ENCODE measurements around the gene ZNF784.

ZNF784 gene

DNA sequence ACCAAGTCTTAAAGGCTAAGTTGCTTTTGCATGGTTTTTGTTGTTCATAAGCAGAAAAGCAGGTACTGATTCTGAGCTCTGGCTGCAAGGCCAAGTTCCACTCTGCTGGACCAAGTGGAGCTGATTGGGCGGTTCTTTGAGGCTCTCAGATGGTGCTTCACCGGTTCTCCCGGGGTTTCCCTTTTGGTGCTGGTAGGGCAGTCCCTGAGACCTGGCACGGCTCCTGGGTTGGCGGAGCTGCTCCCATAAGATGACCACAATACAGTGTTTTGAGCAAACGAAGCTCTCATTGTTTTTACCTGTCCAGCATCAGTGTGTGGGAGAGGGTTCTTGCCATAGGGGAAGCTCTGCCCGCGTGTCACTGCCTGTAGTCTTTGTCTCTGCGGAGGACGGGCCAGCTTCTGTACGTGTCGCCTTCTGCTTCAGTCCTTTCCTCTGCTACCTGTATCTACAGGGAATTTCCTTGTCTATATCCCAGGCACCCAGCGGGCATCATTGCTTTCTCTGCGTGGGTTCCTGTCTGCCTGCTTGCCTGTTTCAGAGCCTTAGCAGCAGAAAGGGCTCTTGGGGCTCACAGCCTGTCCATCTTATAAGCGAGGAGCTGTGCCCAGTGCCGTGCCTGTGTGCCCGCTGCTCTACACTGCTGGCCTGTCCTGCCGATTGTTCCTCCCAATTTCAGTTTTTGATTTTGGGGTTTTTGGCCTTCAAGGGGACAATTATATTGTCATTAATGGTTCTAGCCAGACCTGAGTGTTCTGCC is 32.8 kb upstream of the ZNF784 start:
- peak in 1 of 10 donors; percentile 61 for DNase-seq
- intact Hi-C loops (cut with DNase I): no loop called here

DNA sequence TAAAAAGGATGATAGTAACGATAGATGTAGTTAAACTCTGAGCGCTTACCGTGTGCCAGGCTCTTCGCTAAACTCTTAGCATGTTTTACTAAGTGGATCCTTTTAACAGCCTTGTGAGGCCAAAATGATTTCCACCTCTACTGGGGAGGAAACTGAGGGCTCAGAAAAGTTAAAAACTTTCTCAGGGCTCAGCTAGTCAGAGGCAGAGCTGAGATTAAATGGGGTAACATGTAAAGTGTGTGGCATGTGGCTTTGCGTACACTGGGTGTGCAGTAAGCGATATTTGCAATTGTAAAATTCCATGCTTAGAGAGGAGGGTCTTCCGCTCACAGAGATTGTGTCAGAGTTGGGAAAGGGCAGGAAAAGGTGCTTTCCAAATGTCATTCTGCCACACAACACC is 32.2 kb upstream of the ZNF784 start:
- intact Hi-C loops (cut with DNase I): no loop called here

DNA sequence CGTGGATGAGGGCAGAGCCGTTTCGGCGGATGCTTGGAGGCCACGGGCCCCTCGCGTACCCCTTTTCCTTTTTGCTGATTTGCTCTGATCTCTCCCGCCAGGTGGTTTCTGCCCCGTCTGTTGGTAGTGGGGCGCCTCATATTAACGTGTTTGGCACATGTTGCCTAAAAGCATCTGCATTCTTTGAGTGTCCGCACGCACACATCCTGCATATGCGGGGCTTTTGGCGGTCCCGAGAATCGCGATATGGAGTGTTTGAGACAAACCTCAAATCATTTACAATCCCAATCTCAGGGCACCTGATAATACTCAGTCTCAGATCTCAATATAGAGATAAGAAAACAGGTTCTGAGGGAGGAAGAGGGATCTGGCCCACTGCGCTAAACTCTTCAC is 31.3 kb upstream of the ZNF784 start:
- intact Hi-C loops (cut with DNase I): no loop called here
- DNase-seq: no peak

More for the DNA sequence above, 32.2 kb upstream of the ZNF784 start:
- no peak for DNase-seq

GRCh38 chr19:55654868-55655647 is 30.7 kb upstream of the ZNF784 start, which contains the start of gene U2AF2:
U2AF2 (plus strand) TSS chr19:55655035; CDS start chr19:55655105, 70 bp downstream.
- peak; percentile 88 to 99 (median 94) for DNase-seq
- intact Hi-C loops (cut with DNase I): no loop called here

- DNase-seq: peak; percentile 93 to 100 (median 98)
- intact Hi-C loops (cut with DNase I): no loop called here
Observed at GRCh38 chr19:55654323-55654867, 30.0 kb upstream of the ZNF784 start.

GRCh38 chr19:55653651-55654322 is 29.4 kb upstream of the ZNF784 start:
- intact Hi-C loops (cut with DNase I): no loop called here
- DNase-seq: peak; percentile 95 to 99 (median 97)

DNA sequence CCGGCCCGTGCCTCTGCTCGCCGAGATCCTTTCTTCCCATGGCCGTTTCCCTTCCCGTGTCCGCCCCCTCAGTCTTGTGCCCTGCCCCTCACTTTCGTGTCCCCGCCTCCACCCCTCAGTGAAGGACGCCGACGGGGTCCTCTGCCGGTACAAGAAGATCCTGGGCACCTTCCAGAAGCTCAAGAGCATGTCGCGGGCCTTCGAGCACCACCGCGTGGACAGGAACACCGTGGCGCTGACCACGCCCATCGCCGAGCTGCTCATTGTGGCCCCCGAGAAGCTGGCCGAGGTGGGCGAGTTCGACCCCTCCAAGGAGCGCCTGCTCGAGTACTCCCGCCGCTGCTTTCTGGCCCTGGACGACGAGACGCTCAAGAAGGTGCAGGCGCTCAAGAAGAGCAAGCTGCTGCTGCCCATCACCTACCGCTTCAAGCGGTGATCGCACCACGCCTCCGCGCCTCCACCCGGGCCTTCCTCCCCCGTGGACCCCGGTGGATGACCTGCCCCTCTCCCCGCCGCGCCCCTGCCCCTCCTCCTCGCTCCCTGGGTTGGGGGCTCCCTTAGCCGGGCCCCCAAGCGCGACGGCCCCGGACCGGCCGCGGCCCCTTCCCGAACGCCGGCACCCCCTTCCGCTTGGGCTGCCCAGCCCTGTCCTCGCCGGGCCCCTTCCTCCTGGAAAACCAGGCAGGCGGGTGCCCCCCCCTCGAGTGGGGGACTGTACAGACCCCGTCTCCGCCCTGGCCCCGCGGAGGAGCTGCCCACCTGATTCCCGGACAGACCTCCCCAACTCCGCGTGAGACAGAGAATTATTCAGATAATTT is 28.2 kb upstream of the ZNF784 start:
- DNase-seq: peak in 1 of 10 donors; percentile 67
- intact Hi-C loops (cut with DNase I): no loop called here

DNA sequence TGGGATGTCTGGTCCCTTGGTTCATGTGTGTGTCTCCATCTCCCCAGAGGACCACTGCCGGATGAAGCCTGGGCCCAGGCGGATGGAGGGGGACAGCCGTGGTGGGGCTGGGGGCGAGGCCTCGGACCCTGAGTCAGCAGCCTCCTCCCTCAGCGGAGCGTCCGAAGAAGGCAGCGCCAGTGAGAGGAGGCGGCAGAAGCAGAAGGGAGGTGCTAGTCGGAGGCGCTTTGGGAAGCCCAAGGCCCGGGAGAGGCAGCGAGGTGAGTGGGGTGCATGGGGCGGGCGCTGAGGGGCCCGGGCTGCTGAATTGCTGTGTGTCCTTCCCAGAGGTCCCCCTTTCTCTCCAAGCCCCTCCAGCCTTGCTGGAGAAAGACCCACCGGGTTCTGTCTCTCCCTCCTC is 26.9 kb upstream of the ZNF784 start:
- DNase-seq: peak in 2 of 10 donors; percentile 62
- intact Hi-C loops (cut with DNase I): no loop called here

- peak in 1 of 10 donors; percentile 32 for DNase-seq
- intact Hi-C loops (cut with DNase I): no loop called here
Observed at GRCh38 chr19:55650602-55651230, 26.4 kb upstream of the ZNF784 start.

GRCh38 chr19:55650126-55650557 is 25.8 kb upstream of the ZNF784 start:
- intact Hi-C loops (cut with DNase I): no loop called here
- peak in 2 of 10 donors; percentile 37 to 75 for DNase-seq

GRCh38 chr19:55649268-55650125 is 25.1 kb upstream of the ZNF784 start:
- intact Hi-C loops (cut with DNase I): no loop called here
- DNase-seq: peak in 2 of 10 donors; percentile 54 to 62

DNA sequence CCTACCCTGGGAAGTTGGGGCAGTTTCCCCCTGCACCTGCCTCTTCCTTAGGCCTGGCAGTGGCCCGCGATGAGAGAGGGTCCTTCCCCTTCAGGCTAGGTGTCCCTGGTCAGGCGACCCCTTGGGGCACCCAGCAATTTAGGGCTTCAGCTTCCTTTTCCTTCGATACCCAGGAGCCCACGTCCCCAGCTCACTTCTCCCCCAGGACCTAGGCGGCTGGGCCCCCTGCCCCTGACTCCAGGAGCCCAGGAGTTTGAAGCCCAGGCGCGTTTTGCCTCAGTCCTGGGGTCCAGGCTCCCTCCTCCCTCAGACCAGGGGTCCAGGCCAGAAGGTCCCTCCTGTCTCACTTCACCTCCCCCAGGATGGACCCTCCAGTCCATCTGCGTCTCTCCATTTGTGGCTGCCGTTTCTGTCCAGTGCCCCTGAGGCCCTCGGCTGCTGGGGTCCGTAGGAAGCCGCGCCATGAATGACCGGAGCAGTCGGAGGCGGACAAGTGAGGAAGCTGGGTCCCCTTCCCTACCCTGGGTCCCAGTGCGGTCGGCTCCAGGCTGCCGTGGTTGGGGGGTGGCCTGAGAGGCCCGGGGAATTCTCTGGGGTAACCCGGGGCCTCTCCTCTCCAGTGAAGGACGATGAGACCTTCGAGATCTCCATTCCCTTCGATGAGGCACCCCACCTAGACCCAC is 24.4 kb upstream of the ZNF784 start:
- intact Hi-C loops (cut with DNase I): no loop called here
- DNase-seq: peak in 2 of 10 donors; percentile 48 to 67

DNA sequence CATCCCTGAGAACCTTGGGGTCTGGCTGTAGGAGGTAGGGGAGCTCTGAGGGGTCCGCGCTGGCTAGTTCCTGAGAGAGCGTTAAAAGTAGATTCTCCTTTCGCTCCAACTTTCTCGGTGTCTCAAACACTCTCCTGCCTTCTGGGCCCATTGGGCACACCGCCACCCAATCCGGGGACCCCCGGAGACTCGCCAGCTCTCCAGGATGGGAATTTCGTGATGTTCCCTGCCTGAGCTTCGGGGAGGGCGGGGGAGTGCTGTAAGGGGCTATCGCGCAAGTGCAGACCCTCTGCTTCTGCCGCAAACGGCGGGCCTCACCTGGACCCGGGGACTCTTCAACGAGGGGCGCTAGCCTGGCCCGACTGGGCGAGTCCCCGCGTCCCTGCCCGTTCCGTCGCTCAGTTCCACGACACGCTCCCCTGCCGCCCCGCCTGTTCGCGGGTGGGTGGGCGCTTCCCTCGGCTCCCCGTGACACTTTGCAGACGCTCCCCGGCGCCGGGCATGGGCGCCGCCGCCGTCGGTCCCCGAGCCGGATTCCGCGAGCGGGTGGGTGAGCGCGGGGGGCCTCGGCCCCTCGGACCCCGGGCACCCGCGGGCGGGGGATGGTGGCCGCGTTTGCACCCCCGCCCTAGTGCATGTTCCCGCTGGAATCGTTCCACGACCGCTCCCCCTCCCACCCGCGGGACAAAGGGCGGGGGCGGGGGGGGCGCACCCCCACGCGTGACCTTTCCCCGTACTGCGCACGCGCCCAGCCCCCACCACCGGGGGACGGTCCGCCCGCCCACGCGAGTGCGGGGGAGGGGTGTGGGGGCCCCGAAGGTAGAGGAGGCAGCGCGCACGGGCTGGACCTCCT is 23.6 kb upstream of the ZNF784 start, which contains the start of gene CCDC106:
TSS of gene CCDC106 (plus strand) at position 481 of the 853 bp plus-strand sequence. CDS start 835 bp downstream, outside the sequence.
- intact Hi-C loops (cut with DNase I): no loop called here
- DNase-seq: peak; percentile 58 to 97 (median 79)

DNA sequence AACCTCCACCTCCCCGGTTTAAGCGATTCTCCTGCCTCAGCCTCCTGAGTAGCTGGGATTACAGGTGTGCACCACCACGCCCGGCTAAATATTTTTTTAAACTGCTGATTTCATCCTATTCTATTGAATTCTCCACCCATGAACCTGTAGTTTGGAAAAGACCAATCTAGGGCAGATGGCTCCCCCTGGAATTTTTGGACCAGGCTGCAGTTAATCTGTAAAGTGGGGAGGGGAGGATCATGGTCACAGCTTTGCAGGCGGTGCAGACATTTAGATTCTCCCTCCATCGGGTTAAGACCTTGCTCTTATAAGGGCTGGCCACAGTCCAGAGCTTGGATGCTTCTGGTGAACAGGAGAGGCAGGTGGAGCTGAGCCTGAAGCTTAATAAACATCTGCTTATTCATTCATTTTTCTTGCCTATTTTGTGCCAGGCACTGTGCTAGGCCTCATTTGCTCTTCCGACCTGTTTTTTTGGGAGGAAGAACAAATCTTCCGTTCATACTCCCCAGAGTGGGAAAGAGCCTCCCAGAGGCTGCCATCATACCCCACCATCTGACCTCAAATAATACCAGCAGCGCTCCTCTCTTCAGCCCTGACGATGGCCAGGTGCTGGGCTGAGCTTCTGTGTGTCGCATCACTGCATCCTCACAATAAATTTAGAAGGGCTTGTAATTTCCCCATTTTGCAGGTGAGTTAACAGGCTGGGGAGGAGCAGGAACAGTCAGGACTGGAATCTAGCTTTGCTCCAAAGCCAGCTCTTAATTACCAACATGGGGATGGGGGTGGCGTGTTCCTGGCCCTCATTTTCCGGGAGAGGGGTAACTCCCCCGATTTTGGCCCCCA is 22.7 kb upstream of the ZNF784 start:
- peak in 2 of 10 donors; percentile 32 to 42 for DNase-seq
- intact Hi-C loops (cut with DNase I): no loop called here

DNA sequence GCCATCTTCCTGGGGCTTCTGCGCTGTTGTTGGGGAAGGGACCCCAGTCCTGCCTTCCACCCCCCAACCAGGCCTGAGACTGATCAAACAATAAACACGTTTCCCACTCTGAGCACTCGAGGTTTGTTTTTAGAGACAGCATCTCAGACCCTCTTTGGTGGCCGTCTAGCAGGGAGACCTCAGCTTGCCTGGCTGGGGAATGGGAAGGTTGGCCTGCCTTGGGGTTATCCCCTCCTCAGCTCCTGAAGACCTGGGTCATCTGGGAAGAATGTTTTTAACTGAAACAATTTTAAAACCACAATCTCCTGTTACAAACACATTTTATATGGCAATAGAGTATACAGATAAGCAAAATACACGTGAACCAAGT is 21.1 kb upstream of the ZNF784 start:
- peak in 2 of 10 donors; percentile 31 to 43 for DNase-seq
- intact Hi-C loops (cut with DNase I): no loop called here
